ENCODE data around the gene PPFIBP1.

DNA sequence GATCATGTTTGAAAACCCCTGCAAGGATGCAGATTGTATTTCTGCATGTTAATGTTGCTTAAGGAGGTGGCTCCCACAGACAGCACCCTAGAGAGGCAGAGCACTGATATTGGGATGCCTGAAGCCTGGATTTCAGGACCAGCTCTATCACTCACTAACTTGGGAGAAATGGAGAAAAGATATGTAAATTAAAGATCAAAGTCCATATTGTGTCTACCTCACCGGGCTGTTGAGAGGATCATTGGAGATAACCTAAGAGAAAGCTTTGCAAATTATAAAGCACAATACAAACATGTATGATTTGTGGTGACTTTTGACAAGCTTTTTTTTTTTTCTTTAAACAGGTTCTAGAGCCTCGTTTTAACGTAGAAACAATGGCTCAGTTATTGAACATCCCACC, 164.7 kb downstream of the PPFIBP1 start:
- TF ChIP-seq STAG1 (CRISPR knock-in tag; IDR thresholded peaks at IDR 0.05; ENCODE audit: borderline replicate concordance) (no peak), SIX5 (IDR thresholded peaks at IDR 0.05; ENCODE audit: borderline replicate concordance in 1 of 2, insufficient read depth in 1 of 2, low read depth in 1 of 2, low read length in 2 of 2) (no peak), ZBTB33 (CRISPR knock-in tag; IDR thresholded peaks at IDR 0.05) (no peak), JUND (IDR thresholded peaks at IDR 0.05; ENCODE audit: borderline replicate concordance, low read depth, low read length) (no peak), JUND (tag; IDR thresholded peaks at IDR 0.05; ENCODE audit: borderline replicate concordance, low read depth, low read length) (no peak), EP300 (IDR thresholded peaks at IDR 0.05; ENCODE audit: low read length) (no peak), POLR2A (conservative IDR thresholded peaks at IDR 0.05) (no peak), EZH2 (IDR thresholded peaks at IDR 0.05; ENCODE audit: borderline replicate concordance, low read depth, low read length) (no peak), RBM34 (IDR thresholded peaks at IDR 0.05; ENCODE audit: borderline replicate concordance, insufficient read depth, low read length) (no peak), ZBTB7A (IDR thresholded peaks at IDR 0.05; ENCODE audit: borderline replicate concordance, control insufficient read depth, low read depth, low read length) (no peak), MXI1 (IDR thresholded peaks at IDR 0.05; ENCODE audit: low read depth, low read length) (no peak)
- TF ChIP-seq, protein P1, sequence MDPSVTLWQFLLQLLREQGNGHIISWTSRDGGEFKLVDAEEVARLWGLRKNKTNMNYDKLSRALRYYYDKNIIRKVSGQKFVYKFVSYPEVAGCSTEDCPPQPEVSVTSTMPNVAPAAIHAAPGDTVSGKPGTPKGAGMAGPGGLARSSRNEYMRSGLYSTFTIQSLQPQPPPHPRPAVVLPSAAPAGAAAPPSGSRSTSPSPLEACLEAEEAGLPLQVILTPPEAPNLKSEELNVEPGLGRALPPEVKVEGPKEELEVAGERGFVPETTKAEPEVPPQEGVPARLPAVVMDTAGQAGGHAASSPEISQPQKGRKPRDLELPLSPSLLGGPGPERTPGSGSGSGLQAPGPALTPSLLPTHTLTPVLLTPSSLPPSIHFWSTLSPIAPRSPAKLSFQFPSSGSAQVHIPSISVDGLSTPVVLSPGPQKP (CRISPR knock-in tag; IDR thresholded peaks at IDR 0.05): no peak

Data from K562 (cell line).